NCI-H2081 (cell line): ENCODE results near the gene KSR2.

Source experiments
- DNase-seq, 2 experiments: peaks; one replicate each; lab custom pipeline; 2025; lab: John Stamatoyannopoulos, UW

Gene KSR2

GRCh38 chr12:117580718-117581062, 388.1 kb downstream of the KSR2 start:
- peak; percentile 2 to 9 for DNase-seq

- no peak for DNase-seq
Observed at GRCh38 chr12:117580015-117580717, 388.6 kb downstream of the KSR2 start.

- DNase-seq: no peak
Observed at GRCh38 chr12:117577122-117577657, 391.6 kb downstream of the KSR2 start.

- no peak for DNase-seq
Observed at GRCh38 chr12:117576053-117576452, 392.7 kb downstream of the KSR2 start.

GRCh38 chr12:117574655-117575054, 394.1 kb downstream of the KSR2 start:
- no peak for DNase-seq

- no peak for DNase-seq
Observed at GRCh38 chr12:117572755-117573154, 396.0 kb downstream of the KSR2 start.

GRCh38 chr12:117571321-117571720, 397.5 kb downstream of the KSR2 start:
- no peak for DNase-seq

GRCh38 chr12:117570608-117571007, 398.2 kb downstream of the KSR2 start:
- no peak for DNase-seq

- DNase-seq: no peak
Observed at GRCh38 chr12:117567644-117568216, 401.1 kb downstream of the KSR2 start.

GRCh38 chr12:117564881-117565280, 403.9 kb downstream of the KSR2 start:
- DNase-seq: no peak

GRCh38 chr12:117563706-117564105, 405.1 kb downstream of the KSR2 start:
- DNase-seq: no peak

- no peak for DNase-seq
Observed at GRCh38 chr12:117563007-117563406, 405.8 kb downstream of the KSR2 start.

GRCh38 chr12:117561990-117562389, 406.8 kb downstream of the KSR2 start:
- DNase-seq: no peak

GRCh38 chr12:117559978-117560377, 408.8 kb downstream of the KSR2 start:
- no peak for DNase-seq

GRCh38 chr12:117555889-117556288, 412.9 kb downstream of the KSR2 start:
- DNase-seq: no peak

GRCh38 chr12:117552971-117553370, 415.8 kb downstream of the KSR2 start:
- DNase-seq: peak in 1 of 2 experiments; percentile 2

- no peak for DNase-seq
Observed at GRCh38 chr12:117551665-117552064, 417.1 kb downstream of the KSR2 start.

- DNase-seq: no peak
Observed at GRCh38 chr12:117547209-117547608, 421.6 kb downstream of the KSR2 start.

- DNase-seq: no peak
Observed at GRCh38 chr12:117545216-117545615, 423.6 kb downstream of the KSR2 start.

- no peak for DNase-seq
Observed at GRCh38 chr12:117540011-117540410, 428.8 kb downstream of the KSR2 start.

- no peak for DNase-seq
Observed at GRCh38 chr12:117538926-117539325, 429.9 kb downstream of the KSR2 start.

- DNase-seq: no peak
Observed at GRCh38 chr12:117538032-117538690, 430.6 kb downstream of the KSR2 start.

- DNase-seq: no peak
Observed at GRCh38 chr12:117533687-117534086, 435.1 kb downstream of the KSR2 start.
